ENCODE results near the gene MPRIP. TPM values are rescaled to one million over a fixed set of nuclear protein-coding genes. Genes with fewer than 3 reads are reported as not detected.

MPRIP gene
- total and polyA plus RNA-seq, 4 donors, result 121 to 342 (median 175) TPM

- no peak for ATAC-seq (ENCODE audit: insufficient read depth, low FRiP score)
- peaks cover 17 to 37% (median 17%) of the 10 kb centered on the region in 5 donors for H3K4me1 ChIP-seq (ENCODE audit: control insufficient read depth in 5 of 5, insufficient read depth in 5 of 5, low read length in 5 of 5)
- H3K9me3 ChIP-seq (ENCODE audit: control insufficient read depth in 4 of 4, insufficient read depth in 3 of 4, low read length in 3 of 4), result no peaks in the 10 kb centered on the region
- no peak for TF ChIP-seq CTCF (IDR thresholded peaks at IDR 0.05; ENCODE audit: control extremely low read depth, extremely low read depth)
- H3K4me3 ChIP-seq, result no peak overlapping the region
- DNase-seq, result no peak
- peaks cover 0 to 33% (median 26%) of the 10 kb centered on the region in 4 donors for H3K36me3 ChIP-seq (ENCODE audit: control insufficient read depth in 4 of 4, insufficient read depth in 4 of 4, low read length in 4 of 4)
- 82 to 88% methylated on average over 13 of the region's 13 CpGs for WGBS, 2 donors
- no peak overlapping the region for H3K27ac ChIP-seq (ENCODE audit: low read depth in 1 of 2, low read length in 1 of 2)
- no peaks in the 10 kb centered on the region for H3K27me3 ChIP-seq (ENCODE audit: control insufficient read depth in 3 of 3, insufficient read depth in 3 of 3, low read length in 2 of 3)
- no peak overlapping the region for H3K9ac ChIP-seq (ENCODE audit: insufficient read depth in 1 of 2, low read length in 2 of 2)
Measured at GRCh38 chr17:17081304-17081940, 39.2 kb downstream of the MPRIP start.

- no peaks in the 10 kb centered on the region for H3K9me3 ChIP-seq (ENCODE audit: control insufficient read depth in 4 of 4, insufficient read depth in 3 of 4, low read length in 3 of 4)
- H3K4me3 ChIP-seq, result no peak overlapping the region
- peaks cover 0 to 36% (median 22%) of the 10 kb centered on the region in 4 donors for H3K36me3 ChIP-seq (ENCODE audit: control insufficient read depth in 4 of 4, insufficient read depth in 4 of 4, low read length in 4 of 4)
- 73 to 90% methylated on average over 4 of the region's 4 CpGs for WGBS, 2 donors
- ATAC-seq (ENCODE audit: insufficient read depth, low FRiP score) (no peak), DNase-seq (no peak)
- no peak for TF ChIP-seq CTCF (IDR thresholded peaks at IDR 0.05; ENCODE audit: control extremely low read depth, extremely low read depth)
- no peaks in the 10 kb centered on the region for H3K27me3 ChIP-seq (ENCODE audit: control insufficient read depth in 3 of 3, insufficient read depth in 3 of 3, low read length in 2 of 3)
- H3K9ac ChIP-seq (ENCODE audit: insufficient read depth in 1 of 2, low read length in 2 of 2), result no peak overlapping the region
- peaks cover 13 to 37% (median 20%) of the 10 kb centered on the region in 5 donors for H3K4me1 ChIP-seq (ENCODE audit: control insufficient read depth in 5 of 5, insufficient read depth in 5 of 5, low read length in 5 of 5)
- no peak overlapping the region for H3K27ac ChIP-seq (ENCODE audit: low read depth in 1 of 2, low read length in 1 of 2)
Measured at GRCh38 chr17:17082878-17083277, 40.6 kb downstream of the MPRIP start.

- Histone ChIP-seq H3K9me3 (ENCODE audit: control insufficient read depth in 4 of 4, insufficient read depth in 3 of 4, low read length in 3 of 4) (no peaks in the 10 kb centered on the region), H3K36me3 (ENCODE audit: control insufficient read depth in 4 of 4, insufficient read depth in 4 of 4, low read length in 4 of 4) (peaks cover 0 to 24% (median 18%) of the 10 kb centered on the region in 4 donors), H3K27ac (ENCODE audit: low read depth in 1 of 2, low read length in 1 of 2) (no peak overlapping the region), H3K4me3 (no peak overlapping the region), H3K27me3 (ENCODE audit: control insufficient read depth in 3 of 3, insufficient read depth in 3 of 3, low read length in 2 of 3) (no peaks in the 10 kb centered on the region), H3K4me1 (ENCODE audit: control insufficient read depth in 5 of 5, insufficient read depth in 5 of 5, low read length in 5 of 5) (peaks cover 3 to 29% (median 13%) of the 10 kb centered on the region in 5 donors), H3K9ac (ENCODE audit: insufficient read depth in 1 of 2, low read length in 2 of 2) (no peak overlapping the region)
- 92 to 95% methylated on average over 9 of the region's 9 CpGs for WGBS, 2 donors
- no peak for TF ChIP-seq CTCF (IDR thresholded peaks at IDR 0.05; ENCODE audit: control extremely low read depth, extremely low read depth)
- DNase-seq (no peak), ATAC-seq (ENCODE audit: insufficient read depth, low FRiP score) (no peak)
Measured at GRCh38 chr17:17084317-17084835, 42.1 kb downstream of the MPRIP start.

Measured in lung (tissue), 12 donors.